PFSK-1 (cell line): Measurements from ENCODE around the gene MSANTD7.

ENCODE experiments used
- SIN3A ChIP-seq: IDR thresholded peaks from 2 replicates; pipeline ENCODE4 v1.6.1; 2012; ENCODE audit warnings: mild to moderate bottlenecking, low read length, moderate library complexity, borderline replicate concordance; ENCODE audit not compliant: insufficient read depth
- TAF1 ChIP-seq: IDR thresholded peaks from 2 replicates; pipeline ENCODE4 v1.6.1; 2012; ENCODE audit warnings: low read length, control low read depth, borderline replicate concordance; ENCODE audit not compliant: insufficient read depth
- TF ChIP-seq, protein P1 (sequence below), 2 experiments: IDR thresholded peaks; 2 replicates each; pipeline versions ENCODE4 v1.6.1 to v1.8.0; 2011 to 2012; ENCODE audit warnings: low read depth in 2 of 2, low read length in 2 of 2, control low read depth in 1 of 2, inconsistent platforms in 1 of 2, mild to moderate bottlenecking in 1 of 2, moderate library complexity in 1 of 2; ENCODE audit not compliant: insufficient read depth in 1 of 2

DNA sequence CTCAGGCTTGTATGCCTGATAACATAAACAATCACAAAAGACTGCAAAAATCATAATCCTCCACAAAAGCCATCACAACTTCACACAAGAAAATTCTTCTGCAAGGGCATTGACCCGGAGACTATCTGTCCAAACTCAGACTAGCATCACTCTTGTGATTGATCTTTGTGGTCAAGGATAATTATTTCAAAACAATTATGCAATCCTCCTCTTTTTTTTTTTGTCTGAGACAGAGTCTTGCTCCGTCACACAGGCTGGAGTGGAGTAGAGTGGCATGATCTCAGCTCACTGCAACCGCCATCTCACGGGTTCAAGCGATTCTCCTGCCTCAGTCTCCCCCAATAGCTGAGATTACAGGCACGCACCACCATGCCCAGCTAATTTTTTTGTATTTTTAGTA, 22.4 kb upstream of the MSANTD7 start:
- TF ChIP-seq SIN3A (no peak), TAF1 (no peak)
- TF ChIP-seq, protein P1, sequence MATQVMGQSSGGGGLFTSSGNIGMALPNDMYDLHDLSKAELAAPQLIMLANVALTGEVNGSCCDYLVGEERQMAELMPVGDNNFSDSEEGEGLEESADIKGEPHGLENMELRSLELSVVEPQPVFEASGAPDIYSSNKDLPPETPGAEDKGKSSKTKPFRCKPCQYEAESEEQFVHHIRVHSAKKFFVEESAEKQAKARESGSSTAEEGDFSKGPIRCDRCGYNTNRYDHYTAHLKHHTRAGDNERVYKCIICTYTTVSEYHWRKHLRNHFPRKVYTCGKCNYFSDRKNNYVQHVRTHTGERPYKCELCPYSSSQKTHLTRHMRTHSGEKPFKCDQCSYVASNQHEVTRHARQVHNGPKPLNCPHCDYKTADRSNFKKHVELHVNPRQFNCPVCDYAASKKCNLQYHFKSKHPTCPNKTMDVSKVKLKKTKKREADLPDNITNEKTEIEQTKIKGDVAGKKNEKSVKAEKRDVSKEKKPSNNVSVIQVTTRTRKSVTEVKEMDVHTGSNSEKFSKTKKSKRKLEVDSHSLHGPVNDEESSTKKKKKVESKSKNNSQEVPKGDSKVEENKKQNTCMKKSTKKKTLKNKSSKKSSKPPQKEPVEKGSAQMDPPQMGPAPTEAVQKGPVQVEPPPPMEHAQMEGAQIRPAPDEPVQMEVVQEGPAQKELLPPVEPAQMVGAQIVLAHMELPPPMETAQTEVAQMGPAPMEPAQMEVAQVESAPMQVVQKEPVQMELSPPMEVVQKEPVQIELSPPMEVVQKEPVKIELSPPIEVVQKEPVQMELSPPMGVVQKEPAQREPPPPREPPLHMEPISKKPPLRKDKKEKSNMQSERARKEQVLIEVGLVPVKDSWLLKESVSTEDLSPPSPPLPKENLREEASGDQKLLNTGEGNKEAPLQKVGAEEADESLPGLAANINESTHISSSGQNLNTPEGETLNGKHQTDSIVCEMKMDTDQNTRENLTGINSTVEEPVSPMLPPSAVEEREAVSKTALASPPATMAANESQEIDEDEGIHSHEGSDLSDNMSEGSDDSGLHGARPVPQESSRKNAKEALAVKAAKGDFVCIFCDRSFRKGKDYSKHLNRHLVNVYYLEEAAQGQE (IDR thresholded peaks at IDR 0.05; ENCODE audit: insufficient read depth in 1 of 2, low read depth in 2 of 2, low read length in 2 of 2): no peak
